ENCODE measurements around the gene IL17C.

The IL17C gene

DNA sequence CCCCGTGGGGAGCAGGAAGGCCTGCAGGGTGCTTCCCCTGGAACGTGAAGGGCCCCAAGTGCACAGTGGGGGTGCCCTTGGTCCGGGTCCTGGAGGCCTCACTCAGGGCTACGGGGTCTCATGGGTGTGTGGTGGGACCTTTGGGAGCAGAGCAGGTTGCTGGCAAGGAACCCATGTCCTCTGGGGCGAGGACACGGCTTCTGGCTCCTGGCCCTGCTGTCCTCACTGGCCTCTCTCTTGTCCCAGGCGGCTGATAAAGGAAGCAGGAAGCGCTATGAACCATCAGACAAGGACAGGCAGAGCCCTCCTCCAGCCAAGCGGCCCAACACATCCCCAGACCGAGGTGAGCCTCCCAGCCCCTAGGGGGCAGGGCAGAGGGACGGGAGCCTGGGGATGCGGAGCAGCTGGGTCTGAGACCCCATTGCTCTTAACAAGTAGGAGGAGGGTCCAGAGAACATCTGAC, 9.8 kb upstream of the IL17C start:
- DNase-seq = no peak

DNA sequence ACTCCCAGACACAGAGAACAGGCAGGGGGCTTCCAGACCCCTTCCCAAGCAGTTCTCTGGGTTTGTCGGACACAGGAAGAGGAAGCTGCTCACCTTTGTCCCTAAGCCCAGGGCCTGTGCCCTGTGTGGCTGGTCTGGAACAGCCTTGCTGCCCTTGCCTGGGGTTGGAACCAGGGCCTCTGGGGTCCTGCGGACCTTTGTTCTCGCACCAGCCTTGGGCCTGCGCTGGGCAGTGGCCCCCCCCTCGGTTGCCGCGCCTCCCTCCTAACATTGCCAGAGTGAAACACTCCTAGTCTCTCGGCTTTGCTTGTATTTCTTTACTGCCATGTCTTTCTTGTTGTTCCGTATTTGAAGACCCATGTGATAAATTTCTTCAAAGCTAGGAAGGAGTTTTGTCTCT, 8.5 kb upstream of the IL17C start:
- no peak for DNase-seq

DNA sequence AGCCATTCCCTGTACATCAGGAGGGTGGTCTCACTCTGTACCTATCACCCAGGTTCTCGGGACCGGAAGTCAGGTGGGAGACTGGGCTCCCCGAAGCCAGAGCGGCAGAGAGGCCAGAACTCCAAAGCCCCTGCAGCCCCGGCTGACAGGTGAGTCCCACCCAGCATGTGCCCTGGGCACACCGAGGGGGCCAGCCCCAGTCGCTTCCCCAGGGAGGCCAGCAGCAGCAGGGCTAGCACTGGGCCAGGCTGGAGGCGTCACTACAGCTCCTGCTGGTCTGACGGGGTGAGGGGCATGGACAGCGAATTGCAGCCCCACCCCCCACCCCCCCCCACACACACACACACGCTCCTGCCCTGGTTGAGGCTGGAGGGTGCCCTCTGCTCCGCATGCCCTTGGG, 7.9 kb upstream of the IL17C start:
- DNase-seq = no peak

DNA sequence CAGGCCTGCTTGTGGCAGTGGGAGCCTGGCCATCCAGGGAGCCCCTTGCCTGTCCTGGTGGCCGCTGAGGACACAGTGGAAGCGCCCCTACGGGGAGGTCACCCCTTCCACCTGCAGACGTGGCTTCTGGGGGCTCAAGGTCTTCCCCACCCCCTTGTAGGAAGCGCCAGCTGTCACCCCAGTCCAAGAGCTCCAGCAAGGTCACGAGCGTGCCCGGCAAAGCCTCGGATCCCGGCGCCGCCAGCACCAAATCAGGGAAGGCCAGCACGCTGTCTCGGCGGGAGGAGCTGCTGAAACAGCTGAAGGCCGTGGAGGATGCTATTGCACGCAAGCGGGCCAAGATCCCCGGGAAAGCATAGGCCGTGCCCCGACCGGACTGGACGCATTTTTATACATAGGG, 7.4 kb upstream of the IL17C start:
- no peak for DNase-seq

DNA sequence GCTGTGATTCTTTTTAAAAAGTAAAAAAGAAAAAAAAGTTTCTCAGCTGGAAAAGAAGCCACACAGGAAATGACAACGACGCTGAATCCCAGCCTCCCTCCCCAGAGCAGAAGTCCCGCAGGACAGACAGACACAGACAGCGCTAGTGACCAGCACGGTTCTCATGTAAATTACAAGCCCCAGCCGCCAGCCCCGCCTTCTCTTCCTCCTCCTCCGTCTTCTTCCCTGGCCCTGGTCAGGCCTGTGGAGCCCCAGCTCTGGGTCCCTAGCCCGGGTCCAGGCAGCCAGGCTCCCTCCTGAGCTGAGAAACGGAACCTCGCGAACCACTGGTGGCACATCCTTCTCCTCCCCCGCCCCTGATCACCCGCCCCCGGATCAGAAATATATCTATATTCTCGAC, 7.0 kb upstream of the IL17C start:
- no peak for DNase-seq

DNA sequence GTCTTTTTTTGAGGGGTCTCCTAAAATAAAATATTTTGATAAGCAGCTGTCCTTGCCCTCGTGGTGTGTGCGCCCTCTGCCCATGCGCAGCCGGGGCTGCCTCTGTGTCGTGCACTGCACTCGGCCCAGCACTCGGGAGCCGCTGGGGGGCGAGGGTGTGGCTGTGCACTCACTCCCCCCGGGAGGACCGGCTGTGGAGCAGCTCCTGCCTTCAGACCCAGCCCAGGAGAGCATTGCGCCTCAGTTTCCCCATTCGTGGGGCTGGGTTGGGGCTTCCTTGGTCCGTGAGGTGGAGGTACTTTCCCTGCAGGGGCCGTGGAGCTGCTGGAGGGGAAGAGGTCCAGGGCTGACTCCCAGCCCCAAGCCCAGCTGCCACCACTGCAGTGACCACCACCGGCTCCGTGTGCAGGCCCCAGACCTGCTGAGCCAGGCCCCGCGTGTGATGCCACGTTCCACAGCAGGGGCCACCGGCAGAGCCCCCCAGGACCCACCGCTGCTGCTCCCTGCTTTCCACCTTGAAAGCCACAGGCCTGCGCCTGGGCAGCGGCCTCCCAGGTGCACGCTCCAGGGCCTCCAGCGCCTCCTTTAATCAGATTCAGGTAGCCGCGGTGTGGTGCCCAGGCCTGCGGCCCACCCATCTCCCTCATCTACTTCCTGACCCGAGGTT, 6.3 kb upstream of the IL17C start:
- no peak for DNase-seq

DNA sequence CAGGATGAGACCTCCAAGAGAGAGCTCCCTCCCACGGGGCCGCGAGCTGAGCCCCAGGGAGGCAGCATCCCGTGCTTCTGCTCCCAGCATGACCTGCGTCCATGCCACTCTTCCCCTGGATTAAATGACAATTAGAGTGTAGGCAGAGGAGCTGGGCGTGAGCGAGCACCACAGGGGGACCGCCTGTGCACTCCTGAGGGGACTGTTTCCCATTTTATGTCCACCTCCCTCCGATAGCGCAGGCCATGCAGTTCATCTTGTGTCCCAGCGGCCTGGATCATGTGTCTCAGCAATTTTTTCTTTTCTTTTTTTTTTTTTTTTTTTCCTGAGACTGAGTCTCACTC, 5.8 kb upstream of the IL17C start:
- DNase-seq = no peak

DNA sequence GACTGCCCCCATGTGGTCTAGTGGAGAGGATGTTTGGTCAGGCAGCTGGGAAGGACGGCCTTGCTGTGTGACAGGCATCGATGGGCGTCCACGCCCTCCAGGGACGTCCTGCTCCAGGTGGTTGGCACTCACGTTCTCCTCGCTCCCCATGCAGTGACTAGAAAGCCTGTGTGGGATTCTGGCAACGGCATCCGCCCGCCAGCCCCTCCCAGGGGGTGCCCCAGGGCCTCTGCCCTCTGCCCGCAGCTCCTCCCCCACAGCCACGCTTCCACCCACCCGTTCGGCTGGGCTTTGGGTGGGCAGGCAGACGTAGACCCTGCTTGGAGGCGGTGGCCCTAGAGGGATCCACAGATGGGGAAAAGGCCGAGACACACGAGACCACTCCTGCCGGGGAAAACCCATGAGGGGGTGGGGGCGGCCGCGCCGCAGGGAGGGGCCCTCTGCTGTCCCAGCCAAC, 4.7 kb upstream of the IL17C start:
- peak in 4 of 5 donors; percentile 20 to 55 (median 40) for DNase-seq

DNA sequence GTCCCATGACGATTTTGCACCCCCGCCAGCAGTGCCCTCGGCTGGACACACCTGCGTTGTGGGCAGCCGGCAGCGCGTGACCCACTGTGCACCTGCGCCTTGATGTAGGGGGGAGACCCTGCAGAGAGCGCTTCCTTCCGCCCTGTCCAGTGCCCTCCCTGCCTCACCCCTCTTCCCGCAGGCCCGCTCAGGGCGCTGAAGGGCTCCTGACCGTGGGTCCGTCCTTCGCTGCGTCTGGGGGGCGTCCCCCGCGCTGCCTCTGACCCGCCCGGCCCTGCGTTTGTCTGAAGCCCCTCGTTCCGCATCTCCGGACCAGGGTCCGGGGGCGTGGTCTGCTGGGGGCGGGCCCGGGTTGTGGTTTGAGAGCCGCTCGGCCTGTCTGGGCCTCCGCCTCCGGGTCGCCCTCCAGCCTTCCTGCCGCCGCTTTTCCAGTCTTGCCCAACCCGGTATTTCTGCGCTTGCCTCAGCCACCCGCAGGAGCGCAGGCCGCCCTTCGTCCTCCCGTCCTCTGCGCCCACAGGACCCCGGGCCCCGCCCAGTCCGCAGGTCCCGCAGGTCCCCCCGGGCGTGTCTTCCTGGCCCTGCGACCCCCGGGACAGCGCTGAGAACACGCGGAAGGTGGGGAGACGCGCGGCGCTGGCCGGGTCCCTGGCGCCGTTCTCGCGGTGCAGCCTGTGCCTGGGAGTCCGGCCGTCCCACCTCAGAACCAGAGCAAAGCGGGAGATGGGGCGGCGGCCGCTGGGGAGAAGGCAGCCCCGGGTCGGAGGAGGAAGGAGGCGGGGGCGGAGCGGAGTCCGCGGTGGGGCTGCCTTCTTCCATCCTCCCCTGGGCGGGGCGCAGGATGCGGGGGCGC, 4.0 kb upstream of the IL17C start:
- peak in 3 of 5 donors; percentile 26 to 67 (median 50) for DNase-seq

DNA sequence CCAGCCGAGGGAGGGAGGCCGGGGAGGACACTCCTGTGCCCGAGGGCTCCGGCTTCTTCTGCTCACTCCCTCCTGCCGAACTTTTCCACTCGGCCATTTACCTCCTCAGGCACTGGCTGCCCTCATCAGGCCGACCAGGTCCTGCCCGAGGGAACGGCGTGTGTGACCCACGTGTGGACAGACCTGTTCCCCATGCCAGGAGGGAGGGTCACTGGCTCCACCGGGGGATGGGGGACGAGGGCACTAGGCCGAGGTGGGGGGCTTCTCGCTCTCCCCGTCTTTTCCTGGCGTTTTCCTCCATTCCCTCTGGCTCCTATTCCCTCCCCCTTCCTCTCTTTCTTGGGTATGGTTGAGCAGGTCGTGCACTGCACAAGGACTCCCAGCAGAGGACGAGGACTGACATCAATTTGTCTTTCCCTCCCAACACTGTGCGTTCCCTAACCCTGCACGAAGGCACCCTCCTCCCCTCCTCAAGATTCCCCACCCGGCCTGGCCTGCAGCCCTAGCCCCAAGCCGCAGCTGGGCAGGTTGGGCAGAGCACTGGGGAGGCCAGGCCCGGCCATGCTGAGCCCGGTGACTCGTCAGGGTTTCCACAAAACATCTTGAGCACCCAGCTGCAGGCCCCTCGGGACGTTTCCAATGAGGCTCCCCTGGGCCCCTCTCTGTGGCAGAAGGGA, 3.2 kb upstream of the IL17C start:
- no peak for DNase-seq

DNA sequence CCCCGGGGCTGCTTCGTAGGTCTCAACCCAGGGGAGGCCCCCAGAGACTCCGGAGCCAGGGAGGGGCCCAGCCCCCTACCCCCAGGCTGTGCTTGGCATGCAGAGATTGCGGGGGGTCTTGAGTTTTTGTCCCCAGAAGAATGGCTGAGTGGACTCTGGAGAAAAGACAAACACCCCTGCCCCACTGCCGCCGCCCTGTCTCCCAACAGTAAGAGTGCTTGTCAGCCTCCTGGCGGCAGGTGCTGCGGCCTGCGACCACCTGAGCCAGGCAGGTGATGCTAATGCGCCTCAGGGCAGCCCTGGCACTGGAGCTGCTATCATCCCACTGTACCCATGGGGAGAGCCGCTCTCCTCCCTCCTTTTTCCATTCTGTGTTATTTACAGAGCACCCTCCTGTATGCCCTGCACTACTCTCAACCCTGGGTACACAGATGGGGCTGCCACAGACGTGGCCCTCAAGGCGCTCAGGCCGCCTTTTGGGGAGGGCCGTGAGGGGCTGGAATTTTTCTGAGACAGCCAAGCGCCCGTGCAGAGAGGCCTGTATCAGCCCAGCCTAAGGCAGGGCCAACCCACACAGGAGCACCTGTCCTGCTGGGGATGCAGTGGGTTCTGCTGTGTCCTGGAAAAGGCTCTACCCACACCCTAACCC, 2.6 kb upstream of the IL17C start:
- no peak for DNase-seq

DNA sequence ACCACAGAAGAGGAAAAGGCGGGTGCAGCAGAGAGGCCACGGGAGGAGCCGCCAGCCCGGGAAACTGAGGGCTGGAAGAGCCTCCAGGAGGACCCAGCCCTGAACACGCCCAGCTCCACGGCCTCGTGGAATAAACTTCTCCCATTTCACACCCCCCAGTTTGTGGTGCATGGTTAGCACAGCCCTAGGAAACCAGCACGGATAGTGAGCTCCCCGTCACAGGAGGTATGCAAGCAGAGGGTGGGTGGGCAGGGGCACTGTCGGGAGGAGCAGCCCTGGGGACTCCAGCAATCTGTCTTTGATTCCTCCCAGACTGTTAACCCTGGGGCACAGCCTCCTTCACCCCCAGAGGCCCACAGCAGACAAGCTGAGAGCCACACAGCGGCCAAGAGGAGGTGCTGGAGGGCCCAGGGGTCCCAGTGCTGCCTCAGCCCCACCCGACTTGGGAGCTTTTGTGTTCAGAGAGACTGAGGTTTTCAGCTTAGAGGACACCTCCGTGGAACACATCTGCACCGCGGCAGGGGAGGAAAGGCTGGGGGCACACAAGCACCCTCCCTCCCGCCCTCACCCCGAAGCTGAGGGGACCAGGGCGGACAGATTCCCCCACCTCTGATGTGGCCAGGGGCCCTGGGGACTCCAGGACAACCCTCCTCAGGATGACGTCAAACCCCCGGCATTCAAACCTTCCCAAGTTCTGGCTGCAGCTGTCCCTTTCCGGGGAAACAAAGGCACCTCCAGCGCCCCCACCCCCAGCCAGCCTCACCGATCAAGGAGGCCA, 1.7 kb upstream of the IL17C start:
- no peak for DNase-seq

DNA sequence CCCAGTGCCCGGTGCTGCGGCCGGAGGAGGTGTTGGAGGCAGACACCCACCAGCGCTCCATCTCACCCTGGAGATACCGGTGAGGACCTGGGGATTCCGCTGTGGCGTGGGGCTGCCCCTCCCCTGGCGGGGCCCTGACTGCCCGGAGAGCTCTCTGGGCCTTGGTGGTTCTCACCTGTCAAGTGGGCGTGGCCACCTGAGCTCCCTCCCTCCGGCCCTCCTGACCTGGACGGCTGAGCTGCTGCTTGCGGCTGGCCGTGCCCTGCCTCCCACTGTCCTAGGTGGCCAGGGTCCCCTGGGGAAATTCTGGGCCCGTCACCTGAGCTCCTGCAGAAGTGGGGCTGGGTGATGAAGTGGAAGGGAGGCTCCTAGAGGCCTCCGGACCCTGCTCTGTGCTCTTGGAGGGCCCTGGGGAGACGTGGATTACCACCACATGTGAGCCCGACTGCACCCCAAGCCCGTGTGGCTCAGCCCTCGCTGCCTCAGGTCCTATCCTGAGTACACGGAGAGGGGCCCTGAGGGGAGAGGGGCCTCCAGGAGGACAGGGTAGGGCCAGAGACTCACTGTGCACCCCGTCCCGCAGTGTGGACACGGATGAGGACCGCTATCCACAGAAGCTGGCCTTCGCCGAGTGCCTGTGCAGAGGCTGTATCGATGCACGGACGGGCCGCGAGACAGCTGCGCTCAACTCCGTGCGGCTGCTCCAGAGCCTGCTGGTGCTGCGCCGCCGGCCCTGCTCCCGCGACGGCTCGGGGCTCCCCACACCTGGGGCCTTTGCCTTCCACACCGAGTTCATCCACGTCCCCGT, 1.1 kb downstream of the IL17C start:
- no peak for DNase-seq

DNA sequence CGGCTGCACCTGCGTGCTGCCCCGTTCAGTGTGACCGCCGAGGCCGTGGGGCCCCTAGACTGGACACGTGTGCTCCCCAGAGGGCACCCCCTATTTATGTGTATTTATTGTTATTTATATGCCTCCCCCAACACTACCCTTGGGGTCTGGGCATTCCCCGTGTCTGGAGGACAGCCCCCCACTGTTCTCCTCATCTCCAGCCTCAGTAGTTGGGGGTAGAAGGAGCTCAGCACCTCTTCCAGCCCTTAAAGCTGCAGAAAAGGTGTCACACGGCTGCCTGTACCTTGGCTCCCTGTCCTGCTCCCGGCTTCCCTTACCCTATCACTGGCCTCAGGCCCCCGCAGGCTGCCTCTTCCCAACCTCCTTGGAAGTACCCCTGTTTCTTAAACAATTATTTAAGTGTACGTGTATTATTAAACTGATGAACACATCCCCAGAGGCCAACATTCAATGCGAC, 1.7 kb downstream of the IL17C start:
- DNase-seq = no peak

DNA sequence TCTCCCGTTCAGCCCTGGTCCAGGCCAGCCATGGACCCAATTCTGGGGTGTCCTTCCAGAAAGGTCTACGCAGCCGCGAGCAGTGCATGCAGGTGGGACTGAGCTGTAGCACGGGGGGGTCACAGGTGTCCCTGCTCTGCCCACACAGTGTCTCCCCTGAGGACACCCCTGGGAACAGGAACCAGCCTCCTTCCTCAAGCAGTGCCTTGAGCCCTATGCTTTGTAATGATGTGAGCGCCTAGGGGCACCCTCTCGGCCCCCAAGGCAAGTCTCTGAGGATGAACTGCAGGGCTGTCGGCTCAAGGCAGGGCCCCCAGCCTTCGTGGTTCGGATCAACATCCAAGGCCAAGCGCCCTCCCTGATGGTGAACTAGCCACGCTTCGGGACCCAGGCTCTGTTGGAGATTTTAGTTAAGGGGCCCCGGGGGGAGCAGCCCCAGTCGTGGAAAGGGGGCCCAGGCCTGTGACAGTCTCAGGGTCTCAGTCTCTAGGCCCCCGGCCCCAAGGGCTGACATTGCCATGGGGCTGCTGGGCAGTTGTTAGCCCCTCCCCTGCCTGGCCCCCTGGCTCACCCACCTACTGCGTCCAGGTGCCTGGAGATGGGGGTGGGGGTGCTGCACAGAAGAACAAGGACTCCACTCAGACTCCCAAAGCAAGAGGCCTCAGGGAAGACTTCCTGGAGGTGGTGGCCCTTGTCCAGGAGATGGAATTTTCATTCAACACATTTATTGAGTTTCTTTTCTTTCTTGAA, 2.3 kb downstream of the IL17C start:
- no peak for DNase-seq

DNA sequence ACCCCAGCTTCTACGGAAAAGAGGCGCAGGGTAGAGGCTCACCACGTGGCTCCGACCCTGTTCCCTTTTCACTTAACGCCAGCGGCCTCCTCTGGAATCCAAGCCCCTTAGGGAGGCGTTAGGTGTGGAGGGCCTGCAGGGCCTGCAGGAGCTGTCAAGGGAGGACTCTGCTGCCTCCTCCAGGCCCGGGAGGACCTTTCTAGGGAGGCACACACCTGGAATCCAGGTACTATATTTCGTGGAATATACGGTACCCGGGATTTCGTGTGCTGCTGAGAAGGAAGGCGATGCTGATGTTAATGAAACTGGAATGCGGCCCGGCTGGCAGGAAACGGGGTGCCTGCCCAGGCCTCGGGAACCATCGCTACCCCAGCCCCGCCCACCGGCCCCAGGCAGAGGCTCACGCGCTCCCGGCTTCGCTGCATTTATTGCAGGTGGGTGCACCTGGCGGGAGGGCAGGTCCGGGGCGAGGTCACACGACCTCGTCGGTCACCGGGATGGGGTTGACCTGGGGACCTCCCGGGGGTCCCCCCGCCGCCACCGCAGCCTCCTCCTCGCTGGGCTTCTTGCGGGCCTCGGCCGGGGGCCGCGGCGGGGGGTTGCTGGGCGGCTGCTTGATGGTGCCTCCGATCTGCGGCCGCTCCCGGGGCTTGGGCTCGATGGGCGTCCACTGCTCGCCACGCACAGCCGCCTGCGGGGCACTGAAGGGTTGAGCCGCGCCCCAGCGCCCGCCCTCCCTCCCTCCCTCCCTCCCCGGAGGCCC, 4.7 kb downstream of the IL17C start:
- no peak for DNase-seq

DNA sequence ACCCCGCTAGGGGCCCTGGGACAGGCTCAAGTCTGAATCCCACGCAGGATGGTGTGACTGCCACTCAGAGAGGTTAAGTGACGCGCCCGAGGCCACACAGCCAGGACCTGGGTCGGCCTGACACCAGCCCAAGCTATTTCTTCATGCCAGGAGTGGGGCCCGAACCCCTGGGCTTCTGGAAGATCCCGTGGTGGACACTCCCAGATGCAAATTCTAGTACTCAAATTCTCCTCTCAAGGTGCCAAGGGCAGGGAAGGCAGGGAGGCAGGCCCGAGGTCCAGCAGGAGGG, 5.2 kb downstream of the IL17C start:
- DNase-seq = no peak

DNA sequence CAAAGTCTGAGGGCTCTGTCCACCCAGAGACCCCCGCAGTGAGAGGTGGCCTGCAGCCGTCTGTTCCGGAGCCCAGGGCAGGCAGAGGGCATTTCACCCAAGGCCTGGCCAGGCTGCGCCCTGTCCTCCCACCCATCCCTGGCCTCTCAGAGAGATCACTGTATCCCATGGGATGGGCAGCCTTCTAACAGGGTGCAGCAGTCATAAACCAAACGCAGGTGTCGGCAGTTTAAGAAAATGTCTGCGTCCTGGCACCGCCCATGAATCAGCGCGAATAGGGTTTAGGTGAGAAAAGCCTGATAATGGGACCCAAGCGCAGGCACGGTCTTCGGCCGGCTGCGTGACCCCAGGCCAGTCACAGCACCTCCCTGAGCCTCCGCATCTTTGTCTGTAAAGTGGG, 7.1 kb downstream of the IL17C start:
- DNase-seq = no peak

DNA sequence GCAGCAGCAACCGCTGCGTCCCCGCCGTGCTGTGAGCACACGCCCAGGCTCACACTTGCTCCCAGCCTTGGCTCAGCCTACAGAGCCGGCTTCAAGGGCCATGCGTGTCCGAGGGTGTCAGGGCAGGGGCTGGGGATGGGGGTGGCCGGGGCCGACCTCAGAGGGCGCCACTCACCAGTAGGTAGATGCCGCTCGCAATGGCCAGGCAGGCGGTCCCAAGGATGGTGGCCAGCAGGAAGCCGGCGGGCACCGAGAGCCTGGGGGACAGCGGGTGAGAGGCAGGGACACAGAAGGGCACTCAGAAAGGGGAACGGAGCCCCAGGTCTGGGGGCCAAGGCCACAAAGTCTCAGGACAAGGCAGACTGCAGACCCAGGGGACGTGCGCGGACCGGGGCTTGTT, 7.6 kb downstream of the IL17C start:
- DNase-seq = no peak
